ENCODE results near the gene ARL15.

GRCh38 chr5:54021431-54022164, 288.8 kb downstream of the ARL15 start:
- TF ChIP-seq CTCF (conservative IDR thresholded peaks at IDR 0.05; ENCODE audit: low read depth, low read length) (no peak), EZH2 (IDR thresholded peaks at IDR 0.05; ENCODE audit: borderline replicate concordance, low read depth, low read length, poor library complexity, severe bottlenecking) (no peak)
